ENCODE data around the gene CAV3.

GRCh38 chr3:8738639-8739038 is 5.0 kb downstream of the CAV3 start:
- TF ChIP-seq CTCF (IDR thresholded peaks at IDR 0.05 in 4 of 5, conservative IDR thresholded peaks at IDR 0.05 in 1 of 5): no peak
- no peak for TF ChIP-seq POLR2A (IDR thresholded peaks at IDR 0.05)
